Right cardiac atrium (tissue), 5 donors: Measurements from ENCODE around the gene UBD. TPM values are rescaled to one million over a fixed set of nuclear protein-coding genes. Genes with fewer than 3 reads are reported as not detected.

Source experiments
- ATAC-seq, 2 donors: fragments of 200-7000 bp; cut with Tn5 transposase; one replicate each; pipeline versions ENCODE4 v1.8.0 to v1.9.1; 2020; ENCODE audit warnings: moderate library complexity in 2 of 2, mild to moderate bottlenecking in 1 of 2
- DNase-seq, 3 donors: peaks; one replicate each; pipeline ENCODE4 v3.0.0-alpha.2; 2020
- H3K27ac ChIP-seq: one replicate; pipeline ENCODE4 v1.5.1; 2013; ENCODE audit warnings: mild to moderate bottlenecking, low read length, control low read depth, moderate library complexity
- H3K27me3 ChIP-seq: one replicate; pipeline ENCODE4 v1.6.1; 2013; ENCODE audit not compliant: control insufficient read depth, insufficient read depth
- H3K4me1 ChIP-seq: one replicate; pipeline ENCODE4 v1.6.1; 2013; ENCODE audit warnings: low read length; ENCODE audit not compliant: control insufficient read depth, insufficient read depth
- H3K4me3 ChIP-seq: one replicate; pipeline ENCODE4 v1.5.1; 2013; ENCODE audit warnings: low read length, control low read depth
- H3K9me3 ChIP-seq: one replicate; pipeline ENCODE4 v1.6.1; 2013; ENCODE audit warnings: low read length; ENCODE audit not compliant: control insufficient read depth
- WGBS: extraction: QIAGEN DNeasy Blood & Tissue Kit; methylation state at CpG from one replicate; pipeline ENCODE4 v1.1.7; 2013; 5-methylcytosine and 5-hydroxymethylcytosine counted together
- intact Hi-C, 4 donors: fragments of 100-400 bp; cut with DNase I; formaldehyde crosslinking; loops; one replicate each; pipeline versions ENCODE4 v1.11.0 to v1.14.0; 2022 to 2023
- long read RNA-seq, 4 donors: library from polyadenylated mRNA; unstranded; transcript quantifications; one replicate each; pipeline ENCODE4 v2.0.0, GENCODE V29; 2020 to 2021
- polyA plus RNA-seq: library from polyadenylated mRNA; stranded (reverse); fragments of 200-250 nt; gene quantifications from one replicate; pipeline ENCODE4 v1.2.3, GENCODE V29; 2013
- total RNA-seq, 4 donors: library from RNA; stranded (reverse); fragmentation: NEBNext Ultra II Directional; extraction: Animal tissue kit (Norgen Biotek cat#: 25700); gene quantifications; one replicate each; pipeline ENCODE4 v1.2.1, GENCODE V29; 2021
- donor health status: healthy with polysubstance abuse.
- donor health status: DM: no; HTN: yes; CAD: no.
- donor health status: DM: no; HTN: no; CAD: no.
- donor health status: DM: no; HTN: yes; CAD: no; lungs with severe emphysema.
- donor health status: DM: yes; HTN: yes; CAD: no.

Gene UBD
- not detected for total RNA-seq
- polyA plus RNA-seq: 0.14 TPM
- long read RNA-seq, donor 1: 0 reads
- long read RNA-seq, donor 2: 0 reads
- long read RNA-seq, donor 3: 0 reads
- long read RNA-seq, donor 4: 0 reads

DNA sequence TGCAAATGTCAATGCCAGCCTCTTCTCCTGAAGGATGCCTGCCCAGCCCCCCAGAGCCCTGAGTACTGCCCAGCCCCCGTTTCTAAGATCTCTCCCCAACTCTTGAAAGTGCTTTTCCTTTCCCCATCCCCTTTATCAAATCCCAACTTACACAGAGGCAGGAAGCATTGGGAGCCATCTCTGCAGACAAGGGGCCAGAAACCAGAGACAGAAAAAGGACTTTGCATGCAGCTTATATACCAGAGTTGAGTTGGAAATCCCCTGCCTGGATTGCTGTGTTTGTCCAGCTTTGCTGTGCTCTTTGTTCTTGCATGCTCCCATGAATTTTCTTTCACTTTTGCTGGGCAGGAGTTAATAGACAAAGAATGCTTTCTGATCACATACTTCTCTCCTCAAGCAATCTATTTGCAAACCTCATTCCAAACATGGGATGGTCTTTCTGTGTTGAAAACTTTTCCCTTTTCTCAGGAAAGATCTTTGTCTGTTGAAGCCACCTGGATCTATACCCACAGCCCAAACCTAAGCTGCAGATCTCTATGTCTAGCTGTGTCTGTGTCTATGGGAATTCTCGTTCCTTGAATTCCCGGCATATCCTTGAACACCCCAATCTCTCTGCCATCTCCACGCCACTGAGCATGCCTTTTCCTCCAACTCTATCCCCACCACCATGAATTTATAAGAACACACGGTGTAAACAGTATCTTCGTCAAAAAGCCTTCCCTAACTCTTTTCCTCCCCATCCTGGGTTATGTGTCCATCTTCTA lies at the start of gene UBD:
Gene UBD, minus strand, starts transcription at position 209 of the 764 bp plus-strand sequence. Its CDS starts 31 bp downstream, at position 178.
- 68% methylated on average over 6 of the region's 6 CpGs for WGBS
- intact Hi-C loops: no loop called here
- Histone ChIP-seq H3K27me3 (peaks cover 7% of the 10 kb centered on the region), H3K4me3 (no peak within 1 kb of the TSS), H3K27ac (no peak within 1 kb of the TSS), H3K9me3 (no peaks in the 10 kb centered on the region), H3K4me1 (no peaks in the 10 kb centered on the region)
- ATAC-seq (no peak), DNase-seq (no peak)

- no peak overlapping the region for H3K27ac ChIP-seq
- intact Hi-C loops: no loop called here
Observed at GRCh38 chr6:29608131-29608530, 48.6 kb upstream of the UBD start.

DNA sequence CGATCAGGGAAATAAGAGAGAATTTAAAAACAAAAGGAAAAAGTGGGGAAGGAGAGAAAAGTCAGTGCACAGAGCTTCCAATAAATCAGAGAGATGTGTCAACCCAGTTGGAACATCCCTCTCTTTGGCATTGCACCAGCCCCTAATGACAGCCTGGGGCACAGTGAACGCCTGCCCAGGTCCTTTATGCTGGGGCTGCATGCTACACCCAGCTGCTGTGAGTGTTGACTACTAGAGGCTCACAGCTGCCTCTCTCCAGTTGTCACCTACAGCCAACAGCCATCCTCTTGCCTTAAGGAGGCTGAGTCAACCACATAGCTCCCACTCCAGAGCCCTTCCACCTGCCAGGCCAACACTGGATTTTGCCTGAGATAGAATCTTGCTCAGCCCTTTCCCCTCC lies 44.4 kb upstream of the UBD start:
- ATAC-seq: no peak
- no peaks in the 10 kb centered on the region for H3K4me1 ChIP-seq
- no peak for DNase-seq
- H3K9me3 ChIP-seq: no peaks in the 10 kb centered on the region
- no peaks in the 10 kb centered on the region for H3K27me3 ChIP-seq
- intact Hi-C loops: no loop called here
- 91% methylated on average over 2 of the region's 2 CpGs for WGBS
- H3K27ac ChIP-seq: no peak overlapping the region
- H3K4me3 ChIP-seq: no peak overlapping the region

More at GRCh38 chr6:29608131-29608530, 48.6 kb upstream of the UBD start:
- H3K9me3 ChIP-seq: no peaks in the 10 kb centered on the region
- DNase-seq: no peak
- H3K4me1 ChIP-seq: no peaks in the 10 kb centered on the region
- H3K27me3 ChIP-seq: no peaks in the 10 kb centered on the region
- H3K4me3 ChIP-seq: no peak overlapping the region
- ATAC-seq: no peak

DNA sequence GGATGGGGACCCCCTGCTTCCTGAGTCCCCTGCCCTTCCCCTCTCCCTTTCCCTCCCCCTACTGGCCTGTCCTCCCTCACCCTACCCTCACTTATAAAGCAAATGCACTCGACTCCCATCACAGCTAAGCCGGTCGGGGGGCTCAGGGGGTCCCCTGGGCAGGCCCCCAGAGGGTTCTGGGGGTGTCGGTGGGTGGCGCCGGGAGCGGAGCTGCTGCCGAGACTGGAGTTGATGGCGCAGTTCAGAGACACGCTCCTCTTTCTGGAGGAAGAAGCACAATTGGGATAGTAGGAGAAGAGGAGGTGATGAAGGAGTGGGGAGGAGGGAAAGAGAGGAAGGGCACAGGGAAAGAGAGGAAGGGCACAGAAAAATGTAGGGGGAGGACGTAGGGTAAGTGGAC lies 43.9 kb upstream of the UBD start:
- Histone ChIP-seq H3K4me3 (no peak overlapping the region), H3K27me3 (no peaks in the 10 kb centered on the region), H3K27ac (no peak overlapping the region), H3K4me1 (peaks cover 2% of the 10 kb centered on the region), H3K9me3 (no peaks in the 10 kb centered on the region)
- DNase-seq (no peak), ATAC-seq (no peak)
- 88% methylated on average over 11 of the region's 11 CpGs for WGBS
- intact Hi-C loops: no loop called here

GRCh38 chr6:29602564-29603361 lies 43.2 kb upstream of the UBD start:
- H3K27ac ChIP-seq: no peak overlapping the region
- DNase-seq (no peak), ATAC-seq (no peak)
- H3K9me3 ChIP-seq: no peaks in the 10 kb centered on the region
- peaks cover 5% of the 10 kb centered on the region for H3K4me1 ChIP-seq
- intact Hi-C loops: no loop called here
- H3K27me3 ChIP-seq: no peaks in the 10 kb centered on the region
- WGBS: 80% methylated on average over 12 of the region's 12 CpGs
- no peak overlapping the region for H3K4me3 ChIP-seq

DNA sequence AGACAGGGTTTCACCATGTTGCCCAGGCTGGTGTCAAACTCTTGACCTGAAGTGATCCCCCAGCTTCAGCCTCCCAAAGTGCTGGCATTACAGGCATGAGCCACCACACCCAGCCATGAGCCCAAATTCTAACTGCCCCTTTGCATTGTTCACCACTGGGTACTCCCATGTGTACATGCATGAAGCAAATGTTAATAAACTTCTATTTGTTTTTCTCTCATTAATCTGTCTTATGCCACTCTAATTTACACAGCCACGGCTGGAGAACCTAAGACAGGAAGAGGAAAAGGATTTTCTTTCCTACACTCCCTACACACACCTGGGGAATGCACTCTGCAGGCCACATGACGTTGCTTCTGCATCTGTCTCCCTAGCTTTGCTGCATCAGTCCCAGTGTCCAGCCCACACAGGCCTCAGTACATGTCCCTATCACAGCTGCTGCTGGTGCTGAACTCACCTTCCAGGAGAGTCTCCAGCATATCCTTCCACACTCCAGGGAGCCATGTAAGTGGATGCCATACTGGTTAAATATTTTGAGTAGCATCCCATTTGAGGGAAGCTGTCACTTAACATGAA lies 38.7 kb upstream of the UBD start:
- Histone ChIP-seq H3K27me3 (no peaks in the 10 kb centered on the region), H3K4me3 (no peak overlapping the region), H3K4me1 (peaks cover 5% of the 10 kb centered on the region), H3K27ac (no peak overlapping the region), H3K9me3 (no peaks in the 10 kb centered on the region)
- intact Hi-C loops: no loop called here
- ATAC-seq (no peak), DNase-seq (no peak)
- 46% methylated on average over 2 of the region's 2 CpGs for WGBS

- intact Hi-C loops: no loop called here
- 89% methylated on average over 2 of the region's 2 CpGs for WGBS
Observed at GRCh38 chr6:29597184-29597583, 37.7 kb upstream of the UBD start.

GRCh38 chr6:29596381-29596900 lies 36.9 kb upstream of the UBD start:
- intact Hi-C loops: no loop called here
- 75% methylated on average over 6 of the region's 6 CpGs for WGBS
- Histone ChIP-seq H3K27ac (no peak overlapping the region), H3K9me3 (no peaks in the 10 kb centered on the region), H3K4me3 (no peak overlapping the region), H3K4me1 (peaks cover 5% of the 10 kb centered on the region), H3K27me3 (peaks cover 2% of the 10 kb centered on the region)
- ATAC-seq (no peak), DNase-seq (no peak)

More at GRCh38 chr6:29597184-29597583, 37.7 kb upstream of the UBD start:
- H3K27ac ChIP-seq: no peak overlapping the region
- DNase-seq (no peak), ATAC-seq (no peak)
- peaks cover 2% of the 10 kb centered on the region for H3K27me3 ChIP-seq
- H3K9me3 ChIP-seq: no peaks in the 10 kb centered on the region
- H3K4me3 ChIP-seq: no peak overlapping the region
- peaks cover 5% of the 10 kb centered on the region for H3K4me1 ChIP-seq

DNA sequence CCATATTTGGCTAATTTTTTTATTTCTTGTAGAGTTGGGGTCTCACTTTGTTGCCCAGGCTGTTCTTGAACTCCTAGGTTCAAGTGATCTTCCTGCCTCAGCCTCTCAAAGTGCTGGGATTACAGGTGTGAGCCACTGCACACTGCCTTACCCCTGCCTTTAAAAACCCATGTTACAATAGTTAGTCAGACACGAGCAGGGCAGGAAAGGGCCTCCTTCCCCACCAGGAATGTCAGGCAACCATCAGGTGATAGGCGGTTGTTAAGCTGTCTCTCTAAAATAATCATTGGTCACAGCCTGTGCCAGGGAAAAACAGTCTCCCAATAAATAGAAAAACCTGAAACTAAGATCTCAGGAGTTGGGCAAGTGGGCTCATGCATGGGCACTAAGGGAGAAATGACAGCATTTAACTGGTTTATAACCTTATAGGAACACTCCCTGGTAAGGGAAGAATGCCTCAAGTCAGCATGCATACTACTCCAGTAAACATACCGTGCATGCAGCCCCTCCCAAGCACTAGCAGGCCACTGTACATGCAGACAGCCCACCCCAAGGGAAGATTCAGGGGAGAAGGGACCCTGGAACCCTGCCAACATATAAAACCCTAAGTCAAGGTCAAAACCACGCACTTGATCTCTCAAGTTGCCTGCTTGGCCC lies 33.8 kb upstream of the UBD start:
- intact Hi-C loops: no loop called here
- H3K9me3 ChIP-seq: no peaks in the 10 kb centered on the region
- 23% methylated on average over 4 of the region's 4 CpGs for WGBS

GRCh38 chr6:29591677-29592076 lies 32.1 kb upstream of the UBD start:
- Histone ChIP-seq H3K27me3 (peaks cover 4% of the 10 kb centered on the region), H3K27ac (no peak overlapping the region), H3K4me1 (no peaks in the 10 kb centered on the region), H3K4me3 (no peak overlapping the region), H3K9me3 (no peaks in the 10 kb centered on the region)
- 73% methylated on average over 2 of the region's 2 CpGs for WGBS
- ATAC-seq (no peak), DNase-seq (no peak)
- intact Hi-C loops: no loop called here

More for the DNA sequence above, 33.8 kb upstream of the UBD start:
- H3K4me1 ChIP-seq: peaks cover under 1% of the 10 kb centered on the region
- no peak overlapping the region for H3K27ac ChIP-seq
- ATAC-seq (no peak), DNase-seq (no peak)
- H3K27me3 ChIP-seq: peaks cover 4% of the 10 kb centered on the region
- H3K4me3 ChIP-seq: no peak overlapping the region
